BJ (cell line): ENCODE data around the gene ACRBP. TPM values are rescaled to one million over a fixed set of nuclear protein-coding genes. Genes with fewer than 3 reads are reported as not detected.

Experiments
- CTCF ChIA-PET: fragments of 350-600 bp; formaldehyde crosslinking; extraction: SDS; loops from one replicate; lab custom pipeline; 2021; ENCODE audit warnings: antibody characterized with exemption, inconsistent platforms; lab: Yijun Ruan, JAX
- POLR2A ChIA-PET: fragments of 300-600 bp; sonication (Branson Sonifier 250); formaldehyde crosslinking; extraction: SDS; loops from one replicate; lab custom pipeline; 2021; ENCODE audit warnings: antibody characterized with exemption; lab: Charles Lee
- DNase-seq: peaks from one replicate; pipeline ENCODE4 v3.0.0-alpha.2; 2011; ENCODE audit warnings: low read depth
- H3K27me3 ChIP-seq: 2 replicates; pipeline ENCODE4 v1.6.0; 2011; ENCODE audit warnings: low read length; ENCODE audit not compliant: control insufficient read depth, insufficient read depth
- H3K36me3 ChIP-seq: 2 replicates; pipeline ENCODE4 v1.5.1; 2011; ENCODE audit warnings: low read length; ENCODE audit not compliant: control insufficient read depth, insufficient read depth
- H3K4me3 ChIP-seq: 2 replicates; pipeline ENCODE4 v1.5.1; 2011; ENCODE audit warnings: low read depth, mild to moderate bottlenecking, control low read depth, low read length
- CTCF ChIP-seq: IDR thresholded peaks from 2 replicates; pipeline ENCODE4 v1.5.1; 2011; ENCODE audit warnings: low read depth, mild to moderate bottlenecking, control low read depth, inconsistent platforms, low read length, moderate library complexity; ENCODE audit not compliant: insufficient read depth
- polyA plus RNA-seq: library from polyadenylated mRNA; depleted of rRNA; stranded (reverse); fragments of >200 nt; gene quantifications from 2 replicates; pipeline ENCODE4 v1.2.3, GENCODE V29; 2011

ACRBP gene
- polyA plus RNA-seq, 1 experiment: 0.40 TPM

- DNase-seq: no peak
- Histone ChIP-seq H3K4me3 (no peak overlapping the region), H3K27me3 (peaks cover 3% of the 10 kb centered on the region), H3K36me3 (no peaks in the 10 kb centered on the region)
- ChIA-PET POLR2A (no interaction called here), CTCF (interaction anchor here (1.1 kb wide), 1 partner anchor 8 kb away, joined by 3 read pairs; no protein-coding TSS in a partner anchor)
- TF ChIP-seq CTCF: no peak
These were observed 6.1 kb downstream of the ACRBP start for GRCh38 chr12:6641131-6641530.

GRCh38 chr12:6640497-6640896 lies 6.7 kb downstream of the ACRBP start:
- CTCF ChIA-PET: interaction anchor here (1.1 kb wide), 1 partner anchor 9 kb away, joined by 3 read pairs; no protein-coding TSS in a partner anchor
- POLR2A ChIA-PET: no interaction called here
- no peak for DNase-seq
- H3K4me3 ChIP-seq: no peak overlapping the region
- TF ChIP-seq CTCF: no peak
- no peaks in the 10 kb centered on the region for H3K36me3 ChIP-seq
- H3K27me3 ChIP-seq: peaks cover 3% of the 10 kb centered on the region

GRCh38 chr12:6639151-6639801 lies 8.0 kb downstream of the ACRBP start:
- Histone ChIP-seq H3K27me3 (peaks cover 3% of the 10 kb centered on the region), H3K4me3 (no peak overlapping the region), H3K36me3 (no peaks in the 10 kb centered on the region)
- POLR2A ChIA-PET: interaction anchor here (0.5 kb wide), 1 partner anchor 9 kb away, joined by 3 read pairs; no protein-coding TSS in a partner anchor
- CTCF ChIA-PET: interaction anchor here (0.9 to 1.0 kb wide), 2 partner anchors 17 to 19 kb away, joined by 3 read pairs; no protein-coding TSS in a partner anchor
- TF ChIP-seq CTCF: no peak
- DNase-seq: no peak

GRCh38 chr12:6638305-6638704 lies 8.9 kb downstream of the ACRBP start:
- DNase-seq: no peak
- no peak for TF ChIP-seq CTCF
- CTCF ChIA-PET: no interaction called here
- Histone ChIP-seq H3K4me3 (no peak overlapping the region), H3K36me3 (no peaks in the 10 kb centered on the region), H3K27me3 (peaks cover 3% of the 10 kb centered on the region)
- POLR2A ChIA-PET: no interaction called here

- no peak for TF ChIP-seq CTCF
- ChIA-PET CTCF (interaction anchor here (1.6 kb wide), 1 partner anchor 15 kb away, joined by 5 read pairs; no protein-coding TSS in a partner anchor), POLR2A (no interaction called here)
- no peak for DNase-seq
- Histone ChIP-seq H3K4me3 (no peak within 1 kb of the TSS), H3K27me3 (peaks cover 3% of the 10 kb centered on the region), H3K36me3 (no peaks in the 10 kb centered on the region)
These were observed 11.2 kb downstream of the ACRBP start, which contains the start of gene LPAR5 for GRCh38 chr12:6635856-6636531. LPAR5 (minus strand) TSS chr12:6635959; CDS start chr12:6621248, 14,711 bp downstream.
